ENCODE data around the gene CLEC1B.
"Not testable (repeated sequence)": the region's sequence is repeated elsewhere in the genome, so short reads cannot be mapped to it uniquely, and the experiment has no call there.

The CLEC1B gene

GRCh38 chr12:9999016-9999415 lies at the start of gene CLEC1B:
Gene CLEC1B, minus strand, starts transcription at chr12:9999121. Its CDS starts 21 bp downstream, at chr12:9999100.
- no peak within 1 kb of the TSS for H3K27ac ChIP-seq (ENCODE audit: low read length)
- no peak within 1 kb of the TSS for H3K9ac ChIP-seq (ENCODE audit: low read length)
- H3K9me3 ChIP-seq (ENCODE audit: control insufficient read depth, low read depth, low read length) = no peaks in the 10 kb centered on the region
- no peaks in the 10 kb centered on the region for H3K27me3 ChIP-seq (ENCODE audit: control insufficient read depth, insufficient read depth, low read length)
- H3K4me1 ChIP-seq (ENCODE audit: control insufficient read depth, low read depth, low read length) = no peaks in the 10 kb centered on the region
- H3K36me3 ChIP-seq (ENCODE audit: control insufficient read depth, low read depth, low read length) = no peaks in the 10 kb centered on the region
- no peak within 1 kb of the TSS for H3K4me3 ChIP-seq (ENCODE audit: low read length)

- H3K4me1 ChIP-seq (ENCODE audit: control insufficient read depth, low read depth, low read length) = no peaks in the 10 kb centered on the region
- no peak overlapping the region for H3K9ac ChIP-seq (ENCODE audit: low read length)
- no peaks in the 10 kb centered on the region for H3K9me3 ChIP-seq (ENCODE audit: control insufficient read depth, low read depth, low read length)
- no peaks in the 10 kb centered on the region for H3K27me3 ChIP-seq (ENCODE audit: control insufficient read depth, insufficient read depth, low read length)
- no peak overlapping the region for H3K27ac ChIP-seq (ENCODE audit: low read length)
- no peak overlapping the region for H3K4me3 ChIP-seq (ENCODE audit: low read length)
- no peaks in the 10 kb centered on the region for H3K36me3 ChIP-seq (ENCODE audit: control insufficient read depth, low read depth, low read length)
Measured at GRCh38 chr12:10048526-10048925, 49.6 kb upstream of the CLEC1B start.

- no peaks in the 10 kb centered on the region for H3K9me3 ChIP-seq (ENCODE audit: control insufficient read depth, low read depth, low read length)
- H3K36me3 ChIP-seq (ENCODE audit: control insufficient read depth, low read depth, low read length) = no peaks in the 10 kb centered on the region
- no peak overlapping the region for H3K9ac ChIP-seq (ENCODE audit: low read length)
- H3K27me3 ChIP-seq (ENCODE audit: control insufficient read depth, insufficient read depth, low read length) = no peaks in the 10 kb centered on the region
- no peaks in the 10 kb centered on the region for H3K4me1 ChIP-seq (ENCODE audit: control insufficient read depth, low read depth, low read length)
- no peak overlapping the region for H3K27ac ChIP-seq (ENCODE audit: low read length)
- H3K4me3 ChIP-seq (ENCODE audit: low read length) = no peak overlapping the region
Measured at GRCh38 chr12:10042167-10042566, 43.2 kb upstream of the CLEC1B start.

DNA sequence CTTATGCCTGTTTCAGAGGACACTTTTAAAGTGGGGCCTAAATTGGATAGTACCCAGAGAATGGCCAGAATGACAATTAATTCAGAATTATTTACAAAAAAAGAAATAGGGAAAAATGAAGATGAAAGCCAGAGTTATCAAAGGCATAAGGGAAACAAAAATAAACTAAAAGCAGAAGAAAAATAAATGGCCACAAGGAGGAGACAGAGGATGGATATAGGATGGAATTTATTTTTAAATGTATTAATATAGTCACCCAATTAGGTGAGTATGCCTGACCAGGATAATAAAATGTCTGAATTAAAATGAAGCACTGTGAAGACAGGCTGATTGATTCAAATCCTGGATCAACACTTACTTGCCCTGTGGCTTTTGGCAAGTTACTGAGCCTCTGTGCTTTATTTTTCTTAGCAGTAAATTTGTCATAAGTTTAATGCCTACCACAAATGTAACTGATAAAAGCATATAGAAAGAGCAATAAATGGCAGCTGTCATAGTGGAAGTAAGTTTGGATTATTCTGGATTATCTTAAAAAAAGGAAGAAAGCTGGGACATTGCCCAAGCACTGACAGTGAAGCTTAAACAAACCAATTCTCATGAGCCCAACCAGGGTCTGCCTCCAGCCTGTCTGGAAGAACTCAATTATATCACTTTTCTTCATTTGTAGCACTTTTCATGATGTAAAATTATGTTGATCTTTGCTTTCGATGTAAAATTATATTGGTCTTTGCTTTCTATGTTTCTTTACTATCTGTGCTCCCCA lies 35.0 kb upstream of the CLEC1B start:
- H3K27me3 ChIP-seq (ENCODE audit: control insufficient read depth, insufficient read depth, low read length) = no peaks in the 10 kb centered on the region
- H3K27ac ChIP-seq (ENCODE audit: low read length) = no peak overlapping the region
- H3K9me3 ChIP-seq (ENCODE audit: control insufficient read depth, low read depth, low read length) = no peaks in the 10 kb centered on the region
- H3K4me3 ChIP-seq (ENCODE audit: low read length) = no peak overlapping the region
- no peak overlapping the region for H3K9ac ChIP-seq (ENCODE audit: low read length)
- H3K4me1 ChIP-seq (ENCODE audit: control insufficient read depth, low read depth, low read length) = no peaks in the 10 kb centered on the region
- no peaks in the 10 kb centered on the region for H3K36me3 ChIP-seq (ENCODE audit: control insufficient read depth, low read depth, low read length)

DNA sequence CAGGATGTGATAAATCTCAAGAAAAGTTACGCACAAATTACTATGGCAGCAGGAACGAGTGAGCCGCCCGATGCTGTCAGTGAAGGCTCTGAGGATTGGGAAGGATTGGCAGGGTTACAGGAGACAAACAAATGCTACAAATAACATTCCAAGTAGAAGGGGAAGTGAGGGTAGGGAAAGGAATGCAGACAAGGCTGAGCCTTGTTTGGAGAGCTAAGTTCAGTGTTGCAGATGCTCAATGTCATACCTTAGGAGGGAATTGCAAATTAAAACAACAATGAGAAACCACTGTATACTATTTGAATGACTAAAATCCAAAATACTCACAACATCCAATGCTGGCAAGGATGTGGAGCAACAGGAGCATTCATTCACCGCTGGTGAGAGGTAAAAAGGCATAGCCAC lies 32.9 kb upstream of the CLEC1B start:
- Histone ChIP-seq H3K27ac (ENCODE audit: low read length) (no peak overlapping the region), H3K4me1 (ENCODE audit: control insufficient read depth, low read depth, low read length) (no peaks in the 10 kb centered on the region), H3K36me3 (ENCODE audit: control insufficient read depth, low read depth, low read length) (no peaks in the 10 kb centered on the region), H3K27me3 (ENCODE audit: control insufficient read depth, insufficient read depth, low read length) (no peaks in the 10 kb centered on the region), H3K9me3 (ENCODE audit: control insufficient read depth, low read depth, low read length) (no peaks in the 10 kb centered on the region), H3K4me3 (ENCODE audit: low read length) (no peak overlapping the region), H3K9ac (ENCODE audit: low read length) (no peak overlapping the region)

GRCh38 chr12:10031321-10031720 lies 32.4 kb upstream of the CLEC1B start:
- H3K4me3 ChIP-seq (ENCODE audit: low read length) = no peak overlapping the region
- H3K36me3 ChIP-seq (ENCODE audit: control insufficient read depth, low read depth, low read length) = no peaks in the 10 kb centered on the region
- H3K27ac ChIP-seq (ENCODE audit: low read length) = no peak overlapping the region
- H3K9me3 ChIP-seq (ENCODE audit: control insufficient read depth, low read depth, low read length) = no peaks in the 10 kb centered on the region
- H3K27me3 ChIP-seq (ENCODE audit: control insufficient read depth, insufficient read depth, low read length) = no peaks in the 10 kb centered on the region
- no peaks in the 10 kb centered on the region for H3K4me1 ChIP-seq (ENCODE audit: control insufficient read depth, low read depth, low read length)
- no peak overlapping the region for H3K9ac ChIP-seq (ENCODE audit: low read length)

DNA sequence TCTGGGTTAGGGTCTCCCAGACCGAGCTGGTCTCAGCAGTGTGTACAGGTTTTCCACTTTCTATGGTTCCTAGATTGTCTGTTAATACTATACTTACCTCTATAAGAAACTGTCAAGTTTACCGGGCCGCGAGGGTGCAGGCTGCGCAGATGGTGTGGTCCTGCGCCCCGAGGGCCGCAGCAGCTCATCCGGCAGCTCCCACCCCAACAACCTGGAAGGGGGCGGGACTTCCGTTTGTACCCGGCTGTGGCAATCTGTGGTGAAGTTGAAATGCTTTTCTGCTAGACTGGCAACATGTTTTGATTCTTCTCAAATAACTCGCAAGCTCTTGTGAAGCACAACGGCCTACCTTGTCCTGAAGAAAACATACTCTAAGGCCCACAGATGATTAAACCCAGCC lies 31.5 kb upstream of the CLEC1B start, which contains the start of gene CLEC9A:
Gene CLEC9A (plus strand): TSS at position 237 of the 400 bp plus-strand sequence. CDS start 22,006 bp downstream, outside the sequence.
- Histone ChIP-seq H3K27me3 (ENCODE audit: control insufficient read depth, insufficient read depth, low read length) (no peaks in the 10 kb centered on the region), H3K4me3 (ENCODE audit: low read length) (no peak within 1 kb of the TSS), H3K36me3 (ENCODE audit: control insufficient read depth, low read depth, low read length) (no peaks in the 10 kb centered on the region), H3K9ac (ENCODE audit: low read length) (no peak within 1 kb of the TSS), H3K4me1 (ENCODE audit: control insufficient read depth, low read depth, low read length) (no peaks in the 10 kb centered on the region), H3K27ac (ENCODE audit: low read length) (no peak within 1 kb of the TSS), H3K9me3 (ENCODE audit: control insufficient read depth, low read depth, low read length) (no peaks in the 10 kb centered on the region)

DNA sequence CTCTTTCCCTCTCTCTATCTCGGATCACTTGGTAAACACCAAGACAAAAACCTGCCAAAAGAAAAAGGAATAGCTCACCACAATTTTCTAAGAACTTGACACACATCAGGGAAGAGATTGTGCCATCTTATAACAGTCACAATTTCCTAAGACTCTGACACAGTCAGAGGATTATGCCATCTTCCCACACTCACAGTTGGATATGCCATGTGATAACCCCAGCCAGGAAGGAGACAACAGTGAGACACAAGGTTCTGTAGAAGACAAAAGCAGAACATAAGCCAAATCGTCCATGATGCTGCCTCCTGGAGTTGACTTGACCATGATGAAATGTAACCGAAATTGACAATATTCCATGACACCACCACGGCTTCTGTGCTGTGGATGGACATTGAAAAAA lies 28.8 kb upstream of the CLEC1B start:
- Histone ChIP-seq H3K27me3 (ENCODE audit: control insufficient read depth, insufficient read depth, low read length) (no peaks in the 10 kb centered on the region), H3K27ac (ENCODE audit: low read length) (no peak overlapping the region), H3K36me3 (ENCODE audit: control insufficient read depth, low read depth, low read length) (no peaks in the 10 kb centered on the region), H3K4me3 (ENCODE audit: low read length) (no peak overlapping the region), H3K9ac (ENCODE audit: low read length) (no peak overlapping the region), H3K9me3 (ENCODE audit: control insufficient read depth, low read depth, low read length) (no peaks in the 10 kb centered on the region), H3K4me1 (ENCODE audit: control insufficient read depth, low read depth, low read length) (no peaks in the 10 kb centered on the region)

DNA sequence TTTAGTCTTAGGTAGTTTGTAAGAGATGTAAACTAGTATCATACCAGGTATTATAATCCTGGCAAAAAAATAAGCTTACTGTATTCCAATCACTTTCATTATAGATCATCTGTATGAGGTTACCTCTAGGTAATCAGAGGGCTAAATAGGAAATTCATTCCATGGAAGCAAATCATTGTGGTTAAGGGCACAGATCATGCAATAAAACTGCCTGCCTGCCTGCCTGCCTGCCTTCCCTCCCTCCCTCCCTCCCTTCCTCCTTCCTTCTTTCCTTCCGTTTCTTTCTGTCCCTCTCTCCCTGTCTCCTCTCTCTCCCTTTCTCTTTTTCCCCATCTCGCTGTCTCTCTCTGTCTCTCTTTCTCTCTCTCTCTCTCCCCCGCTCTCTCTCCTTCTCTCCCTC lies 28.4 kb upstream of the CLEC1B start:
- Histone ChIP-seq H3K4me3 (ENCODE audit: low read length) (no peak overlapping the region), H3K9me3 (ENCODE audit: control insufficient read depth, low read depth, low read length) (no peaks in the 10 kb centered on the region), H3K9ac (ENCODE audit: low read length) (no peak overlapping the region), H3K36me3 (ENCODE audit: control insufficient read depth, low read depth, low read length) (no peaks in the 10 kb centered on the region), H3K4me1 (ENCODE audit: control insufficient read depth, low read depth, low read length) (no peaks in the 10 kb centered on the region), H3K27me3 (ENCODE audit: control insufficient read depth, insufficient read depth, low read length) (no peaks in the 10 kb centered on the region), H3K27ac (ENCODE audit: low read length) (no peak overlapping the region)

- not testable (repeated sequence) for H3K9ac ChIP-seq (ENCODE audit: low read length); H3K4me3 ChIP-seq (ENCODE audit: low read length); H3K36me3 ChIP-seq (ENCODE audit: control insufficient read depth, low read depth, low read length); H3K9me3 ChIP-seq (ENCODE audit: control insufficient read depth, low read depth, low read length); H3K27me3 ChIP-seq (ENCODE audit: control insufficient read depth, insufficient read depth, low read length); H3K27ac ChIP-seq (ENCODE audit: low read length); H3K4me1 ChIP-seq (ENCODE audit: control insufficient read depth, low read depth, low read length)
Measured at GRCh38 chr12:10026666-10027065, 27.7 kb upstream of the CLEC1B start.

GRCh38 chr12:10025236-10025635 lies 26.3 kb upstream of the CLEC1B start:
- no peak overlapping the region for H3K27ac ChIP-seq (ENCODE audit: low read length)
- H3K4me1 ChIP-seq (ENCODE audit: control insufficient read depth, low read depth, low read length) = no peaks in the 10 kb centered on the region
- no peaks in the 10 kb centered on the region for H3K27me3 ChIP-seq (ENCODE audit: control insufficient read depth, insufficient read depth, low read length)
- H3K4me3 ChIP-seq (ENCODE audit: low read length) = no peak overlapping the region
- H3K9me3 ChIP-seq (ENCODE audit: control insufficient read depth, low read depth, low read length) = no peaks in the 10 kb centered on the region
- no peaks in the 10 kb centered on the region for H3K36me3 ChIP-seq (ENCODE audit: control insufficient read depth, low read depth, low read length)
- no peak overlapping the region for H3K9ac ChIP-seq (ENCODE audit: low read length)

DNA sequence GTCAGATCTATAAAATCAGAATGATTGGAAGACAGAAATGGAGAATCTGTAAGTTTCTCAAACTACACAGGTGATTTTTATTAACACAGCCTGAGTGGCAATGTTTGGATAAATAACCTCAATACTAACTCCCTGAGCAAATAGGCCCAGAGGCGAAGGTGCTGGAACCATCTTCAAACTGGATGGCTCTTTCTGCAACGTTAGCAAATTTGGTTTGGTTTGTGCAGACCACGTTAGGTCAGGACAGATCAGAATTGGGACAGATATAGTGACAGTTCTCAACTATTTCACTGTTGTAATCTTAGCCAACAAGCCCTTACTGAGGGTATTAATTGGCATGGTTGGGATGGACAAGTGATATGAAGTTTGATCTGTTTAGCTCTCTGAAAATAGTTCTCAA lies 22.4 kb upstream of the CLEC1B start:
- H3K4me3 ChIP-seq (ENCODE audit: low read length) = no peak overlapping the region
- H3K9ac ChIP-seq (ENCODE audit: low read length) = no peak overlapping the region
- no peak overlapping the region for H3K27ac ChIP-seq (ENCODE audit: low read length)
- H3K36me3 ChIP-seq (ENCODE audit: control insufficient read depth, low read depth, low read length) = no peaks in the 10 kb centered on the region
- no peaks in the 10 kb centered on the region for H3K27me3 ChIP-seq (ENCODE audit: control insufficient read depth, insufficient read depth, low read length)
- H3K9me3 ChIP-seq (ENCODE audit: control insufficient read depth, low read depth, low read length) = no peaks in the 10 kb centered on the region
- H3K4me1 ChIP-seq (ENCODE audit: control insufficient read depth, low read depth, low read length) = peaks cover 10% of the 10 kb centered on the region
